Measurements from ENCODE around the gene AAMP. TPM values are rescaled to one million over a fixed set of nuclear protein-coding genes. Genes with fewer than 3 reads are reported as not detected.

The AAMP gene
- total RNA-seq, 2 donors from 2014 or later, result 60.0 to 77.5 TPM

GRCh38 chr2:218261423-218262236 lies 8.3 kb downstream of the AAMP start:
- no peak for ATAC-seq (replicated peaks)
- no peak overlapping the region for H3K4me3 Mint-ChIP-seq
- H3K4me1 Mint-ChIP-seq, result peaks cover 12% of the 10 kb centered on the region
- no peaks in the 10 kb centered on the region for H3K9me3 Mint-ChIP-seq
- H3K36me3 Mint-ChIP-seq (ENCODE audit: low read depth), result peaks cover 39% of the 10 kb centered on the region
- H3K27me3 Mint-ChIP-seq, result no peaks in the 10 kb centered on the region
- H3K27ac Mint-ChIP-seq, result peak overlapping the region; percentile 54

- Mint-ChIP-seq H3K9me3 (no peaks in the 10 kb centered on the region), H3K27me3 (no peaks in the 10 kb centered on the region), H3K27ac (peak within 1 kb of the TSS; percentile 63), H3K4me3 (no peak within 1 kb of the TSS), H3K4me1 (peaks cover 12% of the 10 kb centered on the region), H3K36me3 (ENCODE audit: low read depth) (peaks cover 39% of the 10 kb centered on the region)
- no peak for ATAC-seq (replicated peaks)
These were observed 9.1 kb downstream of the AAMP start, which contains the start of gene GPBAR1 for GRCh38 chr2:218260742-218261422. Gene GPBAR1, plus strand, starts transcription at chr2:218261015. Its CDS starts 1,710 bp downstream, at chr2:218262725.

GRCh38 chr2:218260166-218260565 lies 9.8 kb downstream of the AAMP start:
- Mint-ChIP-seq H3K4me1 (peaks cover 12% of the 10 kb centered on the region), H3K36me3 (ENCODE audit: low read depth) (peaks cover 40% of the 10 kb centered on the region), H3K9me3 (no peaks in the 10 kb centered on the region), H3K27ac (peak overlapping the region; percentile 63), H3K27me3 (no peaks in the 10 kb centered on the region), H3K4me3 (no peak overlapping the region)
- no peak for ATAC-seq (replicated peaks)

GRCh38 chr2:218259099-218259961 lies 10.6 kb downstream of the AAMP start:
- H3K4me3 Mint-ChIP-seq, result no peak overlapping the region
- ATAC-seq (replicated peaks), result no peak
- H3K36me3 Mint-ChIP-seq (ENCODE audit: low read depth), result peaks cover 44% of the 10 kb centered on the region
- H3K27me3 Mint-ChIP-seq, result no peaks in the 10 kb centered on the region
- H3K27ac Mint-ChIP-seq, result peak overlapping the region; percentile 66
- H3K4me1 Mint-ChIP-seq, result peaks cover 12% of the 10 kb centered on the region
- H3K9me3 Mint-ChIP-seq, result no peaks in the 10 kb centered on the region

- peaks cover 12% of the 10 kb centered on the region for H3K4me1 Mint-ChIP-seq
- no peaks in the 10 kb centered on the region for H3K9me3 Mint-ChIP-seq
- no peaks in the 10 kb centered on the region for H3K27me3 Mint-ChIP-seq
- peak overlapping the region; percentile 82 for H3K27ac Mint-ChIP-seq
- peak overlapping the region; percentile 36 for H3K4me3 Mint-ChIP-seq
- peak; percentile 76 for ATAC-seq (replicated peaks)
- peaks cover 47% of the 10 kb centered on the region for H3K36me3 Mint-ChIP-seq (ENCODE audit: low read depth)
These were observed 12.5 kb downstream of the AAMP start for GRCh38 chr2:218257390-218257981.

- Mint-ChIP-seq H3K27ac (peak overlapping the region; percentile 82), H3K4me1 (peaks cover 12% of the 10 kb centered on the region), H3K9me3 (no peaks in the 10 kb centered on the region), H3K27me3 (no peaks in the 10 kb centered on the region), H3K4me3 (peak overlapping the region; percentile 36), H3K36me3 (ENCODE audit: low read depth) (peaks cover 54% of the 10 kb centered on the region)
- no peak for ATAC-seq (replicated peaks)
These were observed 13.2 kb downstream of the AAMP start for GRCh38 chr2:218256612-218257350.

GRCh38 chr2:218255446-218255845 lies 14.5 kb downstream of the AAMP start:
- ATAC-seq (replicated peaks), result peak; percentile 63
- peaks cover 12% of the 10 kb centered on the region for H3K4me1 Mint-ChIP-seq
- peaks cover 67% of the 10 kb centered on the region for H3K36me3 Mint-ChIP-seq (ENCODE audit: low read depth)
- peak overlapping the region; percentile 0 for H3K27ac Mint-ChIP-seq
- no peaks in the 10 kb centered on the region for H3K9me3 Mint-ChIP-seq
- H3K4me3 Mint-ChIP-seq, result no peak overlapping the region
- H3K27me3 Mint-ChIP-seq, result no peaks in the 10 kb centered on the region

- no peak for ATAC-seq (replicated peaks)
- Mint-ChIP-seq H3K4me3 (no peak overlapping the region), H3K27me3 (no peaks in the 10 kb centered on the region), H3K4me1 (peaks cover 12% of the 10 kb centered on the region), H3K27ac (peak overlapping the region; percentile 67), H3K36me3 (ENCODE audit: low read depth) (peaks cover 89% of the 10 kb centered on the region), H3K9me3 (no peaks in the 10 kb centered on the region)
These were observed 16.7 kb downstream of the AAMP start for GRCh38 chr2:218253232-218253625.

GRCh38 chr2:218252509-218253231 lies 17.3 kb downstream of the AAMP start:
- H3K36me3 Mint-ChIP-seq (ENCODE audit: low read depth), result peaks cover 93% of the 10 kb centered on the region
- ATAC-seq (replicated peaks), result peak; percentile 26
- peak overlapping the region; percentile 67 for H3K27ac Mint-ChIP-seq
- no peak overlapping the region for H3K4me3 Mint-ChIP-seq
- no peaks in the 10 kb centered on the region for H3K9me3 Mint-ChIP-seq
- no peaks in the 10 kb centered on the region for H3K27me3 Mint-ChIP-seq
- peaks cover 11% of the 10 kb centered on the region for H3K4me1 Mint-ChIP-seq

- peak overlapping the region; percentile 41 for H3K27ac Mint-ChIP-seq
- no peak overlapping the region for H3K4me3 Mint-ChIP-seq
- peaks cover 6% of the 10 kb centered on the region for H3K4me1 Mint-ChIP-seq
- H3K27me3 Mint-ChIP-seq, result no peaks in the 10 kb centered on the region
- no peaks in the 10 kb centered on the region for H3K9me3 Mint-ChIP-seq
- H3K36me3 Mint-ChIP-seq (ENCODE audit: low read depth), result peaks cover 100% of the 10 kb centered on the region
- no peak for ATAC-seq (replicated peaks)
These were observed 20.2 kb downstream of the AAMP start for GRCh38 chr2:218249691-218250090.

- Mint-ChIP-seq H3K27ac (peak overlapping the region; percentile 50), H3K4me1 (peaks cover 5% of the 10 kb centered on the region), H3K27me3 (no peaks in the 10 kb centered on the region), H3K4me3 (no peak overlapping the region), H3K36me3 (ENCODE audit: low read depth) (peaks cover 100% of the 10 kb centered on the region), H3K9me3 (no peaks in the 10 kb centered on the region)
- no peak for ATAC-seq (replicated peaks)
These were observed 24.7 kb downstream of the AAMP start for GRCh38 chr2:218245214-218245613.

GRCh38 chr2:218244665-218245064 lies 25.3 kb downstream of the AAMP start:
- peaks cover 5% of the 10 kb centered on the region for H3K4me1 Mint-ChIP-seq
- peak overlapping the region; percentile 50 for H3K27ac Mint-ChIP-seq
- H3K9me3 Mint-ChIP-seq, result no peaks in the 10 kb centered on the region
- peaks cover 100% of the 10 kb centered on the region for H3K36me3 Mint-ChIP-seq (ENCODE audit: low read depth)
- H3K27me3 Mint-ChIP-seq, result no peaks in the 10 kb centered on the region
- no peak overlapping the region for H3K4me3 Mint-ChIP-seq
- no peak for ATAC-seq (replicated peaks)

GRCh38 chr2:218244204-218244603 lies 25.7 kb downstream of the AAMP start:
- H3K27ac Mint-ChIP-seq, result peak overlapping the region; percentile 50
- H3K36me3 Mint-ChIP-seq (ENCODE audit: low read depth), result peaks cover 100% of the 10 kb centered on the region
- H3K4me1 Mint-ChIP-seq, result peaks cover 5% of the 10 kb centered on the region
- ATAC-seq (replicated peaks), result no peak
- H3K27me3 Mint-ChIP-seq, result no peaks in the 10 kb centered on the region
- no peak overlapping the region for H3K4me3 Mint-ChIP-seq
- H3K9me3 Mint-ChIP-seq, result no peaks in the 10 kb centered on the region

All from activated T-helper 17 cell treated with anti-CD3 and anti-CD28 coated beads, Interleukin-2, amount 50 U/mL, for 72 hours (primary cell).